ENCODE data around the gene PLCG1. TPM values are rescaled to one million over a fixed set of nuclear protein-coding genes. Genes with fewer than 3 reads are reported as not detected.

PLCG1 gene
- polyA plus RNA-seq, 1 donor (not counting 4 experiments of a cell fraction or from before 2014, with no cell fraction given) = 41.5 TPM

DNA sequence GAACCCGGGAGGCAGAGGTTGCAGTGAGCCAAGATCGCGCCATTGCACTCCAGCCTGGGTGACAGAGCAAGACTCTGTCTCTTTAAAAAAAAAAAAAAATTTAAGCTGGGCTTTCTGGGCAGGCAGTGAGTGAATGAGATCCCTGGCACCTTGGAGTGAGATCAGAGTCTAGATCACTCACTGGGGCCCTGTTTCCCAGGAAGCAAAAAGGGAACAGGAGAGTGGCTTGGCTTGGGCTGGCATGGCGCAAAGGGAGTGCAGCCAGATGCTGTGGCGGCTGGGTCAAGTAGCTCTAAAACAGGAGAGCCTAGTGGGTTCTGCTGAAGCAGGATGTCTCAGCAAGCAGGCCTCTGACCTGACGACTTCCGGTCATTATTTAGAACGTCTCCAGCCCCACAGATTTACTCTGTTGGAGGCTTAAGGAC lies 10.4 kb downstream of the PLCG1 start:
- Histone ChIP-seq H3K9me3 (ENCODE audit: control insufficient read depth, low read depth, low read length) (no peaks in the 10 kb centered on the region), H3K27ac (ENCODE audit: control insufficient read depth, insufficient read depth, low read length) (no peak overlapping the region), H3K4me2 (ENCODE audit: control insufficient read depth, extremely low read depth, insufficient read depth, low read depth, low read length) (no peak overlapping the region), H3K4me3 (ENCODE audit: control insufficient read depth in 2 of 3, extremely low read depth in 1 of 3, insufficient read depth in 2 of 3, low read depth in 1 of 3, low read length in 3 of 3) (no peak overlapping the region), H3K79me2 (ENCODE audit: control insufficient read depth, insufficient read depth, low read length) (peaks cover 94% of the 10 kb centered on the region), H3K36me3 (ENCODE audit: control insufficient read depth in 2 of 2, extremely low read depth in 1 of 2, insufficient read depth in 2 of 2, low read length in 2 of 2) (no peaks in the 10 kb centered on the region), H3K9ac (ENCODE audit: control insufficient read depth, extremely low read depth, insufficient read depth, low read length) (no peak overlapping the region), H3K4me1 (ENCODE audit: control insufficient read depth, extremely low read depth, insufficient read depth, low read length) (peaks cover 9% of the 10 kb centered on the region), H3K9me1 (ENCODE audit: control insufficient read depth, extremely low read depth, insufficient read depth, low read length) (peaks cover 3% of the 10 kb centered on the region), H3K27me3 (ENCODE audit: control insufficient read depth, extremely low read depth, insufficient read depth, low read length) (no peaks in the 10 kb centered on the region), H2AFZ (ENCODE audit: control insufficient read depth, low read length) (no peak overlapping the region), H4K20me1 (ENCODE audit: control insufficient read depth, extremely low read depth, insufficient read depth, low read length) (peaks cover 6% of the 10 kb centered on the region)
- FAIRE-seq = no peak
- DNase-seq (ENCODE audit: low read depth, low spot score) = no peak
- dilution Hi-C loops (cut with MboI; ENCODE audit: extremely low pct_ligation_motif_present, low sequenced_read_pairs) = no loop called here
- no peak for TF ChIP-seq EZH2 (IDR thresholded peaks at IDR 0.05; ENCODE audit: low read length)
- TF ChIP-seq, protein P1, sequence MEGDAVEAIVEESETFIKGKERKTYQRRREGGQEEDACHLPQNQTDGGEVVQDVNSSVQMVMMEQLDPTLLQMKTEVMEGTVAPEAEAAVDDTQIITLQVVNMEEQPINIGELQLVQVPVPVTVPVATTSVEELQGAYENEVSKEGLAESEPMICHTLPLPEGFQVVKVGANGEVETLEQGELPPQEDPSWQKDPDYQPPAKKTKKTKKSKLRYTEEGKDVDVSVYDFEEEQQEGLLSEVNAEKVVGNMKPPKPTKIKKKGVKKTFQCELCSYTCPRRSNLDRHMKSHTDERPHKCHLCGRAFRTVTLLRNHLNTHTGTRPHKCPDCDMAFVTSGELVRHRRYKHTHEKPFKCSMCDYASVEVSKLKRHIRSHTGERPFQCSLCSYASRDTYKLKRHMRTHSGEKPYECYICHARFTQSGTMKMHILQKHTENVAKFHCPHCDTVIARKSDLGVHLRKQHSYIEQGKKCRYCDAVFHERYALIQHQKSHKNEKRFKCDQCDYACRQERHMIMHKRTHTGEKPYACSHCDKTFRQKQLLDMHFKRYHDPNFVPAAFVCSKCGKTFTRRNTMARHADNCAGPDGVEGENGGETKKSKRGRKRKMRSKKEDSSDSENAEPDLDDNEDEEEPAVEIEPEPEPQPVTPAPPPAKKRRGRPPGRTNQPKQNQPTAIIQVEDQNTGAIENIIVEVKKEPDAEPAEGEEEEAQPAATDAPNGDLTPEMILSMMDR (optimal IDR thresholded peaks at IDR 0.05 in 1 of 3, IDR thresholded peaks at IDR 0.05 in 1 of 3, conservative IDR thresholded peaks at IDR 0.05 in 1 of 3; ENCODE audit: extremely low read depth in 1 of 3, insufficient read depth in 2 of 3, low read length in 3 of 3) = no peak

- H4K20me1 ChIP-seq (ENCODE audit: control insufficient read depth, extremely low read depth, insufficient read depth, low read length) = peaks cover 6% of the 10 kb centered on the region
- no peak for TF ChIP-seq EZH2 (IDR thresholded peaks at IDR 0.05; ENCODE audit: low read length)
- TF ChIP-seq, protein P1 (optimal IDR thresholded peaks at IDR 0.05 in 1 of 3, IDR thresholded peaks at IDR 0.05 in 1 of 3, conservative IDR thresholded peaks at IDR 0.05 in 1 of 3; ENCODE audit: extremely low read depth in 1 of 3, insufficient read depth in 2 of 3, low read length in 3 of 3) = no peak
- no peak overlapping the region for H2AFZ ChIP-seq (ENCODE audit: control insufficient read depth, low read length)
- no peak overlapping the region for H3K4me2 ChIP-seq (ENCODE audit: control insufficient read depth, extremely low read depth, insufficient read depth, low read depth, low read length)
- peaks cover 9% of the 10 kb centered on the region for H3K4me1 ChIP-seq (ENCODE audit: control insufficient read depth, extremely low read depth, insufficient read depth, low read length)
- H3K9ac ChIP-seq (ENCODE audit: control insufficient read depth, extremely low read depth, insufficient read depth, low read length) = no peak overlapping the region
- peaks cover 3% of the 10 kb centered on the region for H3K9me1 ChIP-seq (ENCODE audit: control insufficient read depth, extremely low read depth, insufficient read depth, low read length)
- peaks cover 94% of the 10 kb centered on the region for H3K79me2 ChIP-seq (ENCODE audit: control insufficient read depth, insufficient read depth, low read length)
- DNase-seq (ENCODE audit: low read depth, low spot score) (no peak), FAIRE-seq (no peak)
- dilution Hi-C loops (cut with MboI; ENCODE audit: extremely low pct_ligation_motif_present, low sequenced_read_pairs) = no loop called here
- no peaks in the 10 kb centered on the region for H3K9me3 ChIP-seq (ENCODE audit: control insufficient read depth, low read depth, low read length)
- no peaks in the 10 kb centered on the region for H3K27me3 ChIP-seq (ENCODE audit: control insufficient read depth, extremely low read depth, insufficient read depth, low read length)
- H3K27ac ChIP-seq (ENCODE audit: control insufficient read depth, insufficient read depth, low read length) = no peak overlapping the region
- H3K4me3 ChIP-seq (ENCODE audit: control insufficient read depth in 2 of 3, extremely low read depth in 1 of 3, insufficient read depth in 2 of 3, low read depth in 1 of 3, low read length in 3 of 3) = no peak overlapping the region
- no peaks in the 10 kb centered on the region for H3K36me3 ChIP-seq (ENCODE audit: control insufficient read depth in 2 of 2, extremely low read depth in 1 of 2, insufficient read depth in 2 of 2, low read length in 2 of 2)
These were observed 11.6 kb downstream of the PLCG1 start for GRCh38 chr20:41148942-41149341.
